NCI-H2171 treated with DMSO at 0.1 percent for 48 hours (cell line): ENCODE data around the gene RFFL.
"Not testable (repeated sequence)": the region's sequence is repeated elsewhere in the genome, so short reads cannot be mapped to it uniquely, and the experiment has no call there.

Experiments
- DNase-seq: peaks from one replicate; lab custom pipeline; 2025; lab: John Stamatoyannopoulos, UW

RFFL gene

DNA sequence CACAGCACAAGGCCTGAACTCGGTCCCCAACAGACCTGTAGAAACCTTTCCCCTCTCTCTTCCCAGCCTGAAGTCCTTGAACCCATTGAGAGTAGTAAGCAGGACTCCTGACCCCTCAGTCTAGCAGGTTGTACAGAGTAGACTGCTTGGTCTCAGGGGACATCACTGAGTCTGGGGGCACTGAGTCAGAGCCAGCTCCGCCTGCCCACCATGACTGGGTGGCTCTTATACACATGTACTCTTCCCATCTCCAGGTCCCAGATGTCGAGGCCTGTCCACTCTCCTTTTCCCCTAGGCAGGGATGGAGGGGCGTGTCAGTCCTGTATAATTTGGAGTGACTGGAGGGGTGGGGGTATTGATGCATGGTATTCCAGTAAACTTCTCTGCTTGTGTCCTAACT lies 59.7 kb downstream of the RFFL start:
- no peak for DNase-seq

DNA sequence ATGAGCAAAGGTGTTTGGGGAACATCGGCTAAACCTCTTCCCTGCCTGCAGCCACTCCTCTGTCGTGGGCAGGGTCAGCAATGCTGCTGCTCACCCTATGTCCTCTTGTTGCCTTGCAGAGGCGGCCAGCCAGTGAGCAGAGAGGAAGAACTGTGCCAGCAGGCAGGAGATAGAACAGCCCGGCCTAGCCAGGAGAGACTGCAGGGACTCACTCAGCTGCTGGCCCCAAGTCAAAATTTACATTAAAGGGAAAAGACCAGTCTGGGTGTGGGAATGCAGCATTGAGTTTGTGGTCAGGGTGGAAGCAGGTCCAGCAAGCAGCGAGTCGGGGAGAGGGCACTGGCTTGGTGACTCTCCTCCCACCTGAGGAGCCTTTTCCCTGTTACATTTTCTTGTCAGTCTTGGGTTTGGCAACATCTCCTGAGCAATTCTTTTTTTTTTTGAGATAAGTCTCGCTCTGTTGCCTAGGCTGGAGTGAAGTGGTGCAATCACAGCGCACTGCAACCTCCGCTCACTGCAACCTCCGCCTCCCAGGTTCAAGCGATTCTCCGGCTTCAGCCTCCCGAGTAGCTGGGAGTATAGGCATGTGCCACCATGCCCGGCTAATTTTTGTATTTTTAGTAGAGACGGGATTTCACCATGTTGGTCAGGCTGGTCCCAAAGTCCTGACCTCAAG lies 60.5 kb downstream of the RFFL start:
- no peak for DNase-seq

DNA sequence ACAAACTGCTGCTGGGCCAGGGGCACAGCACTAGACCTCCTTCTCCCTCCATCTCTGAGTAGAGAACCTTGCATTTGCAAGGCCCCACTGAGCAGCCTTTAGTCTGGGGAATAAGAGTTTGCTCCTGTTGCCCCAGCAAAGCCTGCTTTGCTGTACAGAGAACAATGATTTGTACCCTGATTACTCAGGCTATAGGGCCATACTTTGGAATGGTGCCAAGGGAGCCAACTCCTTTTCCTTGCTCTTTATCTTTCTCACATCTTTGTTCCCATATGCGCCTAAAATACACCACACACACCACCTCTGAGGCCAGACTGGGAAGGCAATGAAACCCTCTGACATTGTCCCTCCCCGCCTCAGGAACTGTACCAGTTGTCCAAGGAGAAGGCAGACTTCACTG lies 62.0 kb downstream of the RFFL start:
- DNase-seq, result no peak

DNA sequence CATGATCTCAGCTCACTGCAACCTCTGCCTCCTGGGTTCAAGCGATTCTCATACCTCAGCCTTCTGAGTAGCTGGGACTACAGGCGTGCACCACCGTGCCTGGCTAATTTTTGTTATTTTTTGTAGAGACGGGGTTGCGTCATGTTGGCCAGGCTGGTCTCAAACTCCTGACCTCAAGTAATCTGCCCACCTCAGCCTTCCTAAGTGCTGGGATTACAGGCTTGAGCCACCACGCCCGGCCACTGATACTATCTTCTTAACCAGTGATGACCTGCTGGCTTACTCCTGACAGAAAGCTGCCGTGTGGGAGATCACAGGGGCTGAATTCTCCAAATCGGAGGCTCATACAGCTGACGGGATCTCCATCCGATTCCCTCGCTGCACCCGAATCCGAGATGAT lies 62.5 kb downstream of the RFFL start:
- DNase-seq, result not testable (repeated sequence)

DNA sequence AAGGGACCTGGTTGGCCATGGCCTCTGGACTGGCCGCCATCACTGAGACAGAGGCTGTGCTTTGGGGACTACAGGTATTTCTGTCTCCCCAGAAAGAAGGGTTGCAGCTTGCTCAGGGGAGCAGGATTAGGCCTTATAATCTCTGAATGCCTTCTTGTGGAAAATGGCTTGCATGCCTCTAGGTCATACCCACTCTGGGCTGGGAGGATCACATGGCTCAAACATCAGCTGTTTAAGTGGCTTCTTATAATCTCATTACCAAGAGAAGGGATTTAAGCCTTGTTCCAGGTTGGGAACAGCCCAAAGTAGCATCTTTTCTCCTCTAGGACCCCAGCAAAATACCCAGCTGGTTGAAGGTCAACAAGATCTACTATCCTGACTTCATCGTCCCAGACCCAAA lies 64.1 kb downstream of the RFFL start:
- DNase-seq, result no peak

DNA sequence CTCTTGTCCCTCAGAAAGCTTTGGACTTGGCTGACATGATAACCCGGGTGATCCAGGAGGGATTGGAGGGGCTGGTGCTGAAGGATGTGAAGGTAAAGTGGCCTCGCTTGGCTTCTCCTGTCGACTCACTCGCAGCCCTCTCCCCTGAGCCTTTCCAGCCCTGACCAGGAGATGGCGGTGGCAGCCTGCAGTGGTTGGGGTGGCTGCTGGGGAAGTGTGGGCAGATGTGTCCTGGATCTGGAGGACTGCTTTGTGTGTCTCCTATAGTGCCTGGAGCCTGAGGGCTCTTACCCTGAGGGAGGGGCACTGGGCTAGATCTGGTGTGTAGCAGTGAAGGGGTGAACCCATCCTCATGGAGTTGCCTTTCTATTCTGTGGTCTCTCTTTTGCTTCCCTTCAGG lies 65.3 kb downstream of the RFFL start:
- no peak for DNase-seq

DNA sequence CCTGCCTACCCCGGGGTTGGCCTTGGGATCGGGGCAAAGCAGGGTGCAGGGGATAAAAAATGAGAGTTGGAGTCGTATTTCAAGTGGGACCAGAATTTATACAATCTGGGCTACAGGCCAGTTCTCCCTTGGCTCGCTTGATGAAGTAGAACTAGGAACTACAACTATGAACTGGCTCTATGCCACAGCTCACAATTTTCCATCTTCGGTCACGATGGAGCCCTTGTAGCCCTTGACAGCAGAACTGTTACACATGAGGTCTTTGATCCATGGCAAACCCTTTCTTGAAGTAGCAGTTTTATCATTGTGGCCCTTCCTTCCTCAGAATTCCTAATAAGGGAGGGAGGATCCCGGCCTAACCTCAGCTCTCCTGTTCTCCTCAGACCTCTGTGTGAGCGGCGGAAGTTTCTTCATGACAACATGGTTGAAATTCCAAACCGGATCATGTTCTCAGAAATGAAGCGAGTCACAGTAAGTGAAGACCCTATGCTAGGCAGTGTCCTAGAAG lies 66.1 kb downstream of the RFFL start:
- peak; percentile 69 for DNase-seq

DNA sequence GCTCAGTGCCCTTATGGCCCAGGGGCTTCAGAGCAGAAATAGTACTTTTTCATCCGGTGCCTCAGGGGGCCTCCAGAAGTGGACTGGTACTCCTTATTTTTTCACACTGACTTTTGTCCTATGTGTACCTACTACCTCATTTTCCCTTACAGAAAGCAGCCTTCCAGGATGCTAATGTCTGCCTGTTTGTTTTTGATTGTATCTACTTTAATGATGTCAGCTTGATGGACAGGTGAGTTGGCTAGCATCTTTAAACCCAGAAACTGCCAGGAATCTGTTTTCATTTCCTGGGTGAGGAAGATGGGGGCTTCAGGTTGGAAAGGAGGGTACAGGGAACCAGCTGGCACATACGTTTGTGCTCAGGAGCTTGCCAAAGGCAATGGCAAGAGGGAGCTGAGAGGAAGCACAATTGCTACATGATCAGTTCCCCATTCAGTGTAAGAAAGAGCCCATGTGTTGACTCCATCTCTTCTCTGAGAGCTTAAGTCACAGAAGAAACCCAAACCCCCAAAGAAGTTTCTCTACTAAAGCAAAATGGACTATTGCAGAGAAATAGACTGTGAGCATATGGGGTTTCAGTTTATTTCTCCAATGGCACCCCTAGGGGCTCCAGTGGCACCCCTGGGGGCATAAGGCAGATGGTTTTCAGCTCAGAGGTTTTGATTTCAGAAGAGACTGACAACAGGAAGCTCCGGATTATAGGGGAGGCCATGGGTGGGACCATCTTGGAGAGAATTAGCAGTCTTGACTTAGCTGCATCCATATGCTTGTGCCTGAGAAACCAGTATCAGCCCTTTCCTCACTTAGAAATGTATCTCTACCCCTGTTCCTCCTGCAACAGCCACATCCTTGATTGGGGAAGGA lies 66.9 kb downstream of the RFFL start:
- peak; percentile 64 for DNase-seq

DNA sequence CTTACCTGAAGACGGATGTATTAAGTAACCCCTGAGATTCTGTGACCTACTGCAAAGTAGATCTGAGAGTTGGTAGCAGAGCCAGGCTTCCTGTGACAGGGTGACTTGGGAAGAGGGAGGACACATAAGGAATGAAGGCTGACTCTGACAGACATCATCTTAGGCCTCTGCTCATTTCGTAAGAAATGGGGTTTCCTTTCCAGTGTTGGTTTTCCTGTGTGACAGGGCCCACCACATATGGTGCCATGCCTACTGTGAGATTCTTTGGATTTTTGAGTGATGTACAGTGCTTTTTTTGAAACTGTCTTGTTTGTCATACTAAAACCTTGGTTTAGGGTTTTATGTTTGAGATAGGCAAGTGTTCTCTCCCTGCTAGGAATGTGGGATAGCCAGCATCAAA lies 70.5 kb downstream of the RFFL start:
- no peak for DNase-seq

DNA sequence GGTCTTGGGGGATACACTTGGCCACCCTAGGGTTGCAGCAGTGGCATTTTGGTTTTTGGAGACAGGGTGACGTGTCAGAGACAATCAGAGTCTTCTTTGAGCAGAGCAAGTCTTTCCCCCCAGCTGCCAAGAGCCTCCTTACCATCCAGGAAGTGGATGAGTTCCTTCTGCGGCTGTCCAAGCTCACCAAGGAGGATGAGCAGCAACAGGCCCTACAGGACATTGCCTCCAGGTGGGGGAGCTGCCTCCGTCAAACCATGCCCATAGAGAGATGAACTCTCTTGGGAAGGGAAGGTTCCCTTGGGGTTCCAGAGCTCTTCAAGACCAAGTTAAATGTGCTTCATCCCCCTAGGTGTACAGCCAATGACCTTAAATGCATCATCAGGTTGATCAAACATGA lies 71.9 kb downstream of the RFFL start:
- no peak for DNase-seq

DNA sequence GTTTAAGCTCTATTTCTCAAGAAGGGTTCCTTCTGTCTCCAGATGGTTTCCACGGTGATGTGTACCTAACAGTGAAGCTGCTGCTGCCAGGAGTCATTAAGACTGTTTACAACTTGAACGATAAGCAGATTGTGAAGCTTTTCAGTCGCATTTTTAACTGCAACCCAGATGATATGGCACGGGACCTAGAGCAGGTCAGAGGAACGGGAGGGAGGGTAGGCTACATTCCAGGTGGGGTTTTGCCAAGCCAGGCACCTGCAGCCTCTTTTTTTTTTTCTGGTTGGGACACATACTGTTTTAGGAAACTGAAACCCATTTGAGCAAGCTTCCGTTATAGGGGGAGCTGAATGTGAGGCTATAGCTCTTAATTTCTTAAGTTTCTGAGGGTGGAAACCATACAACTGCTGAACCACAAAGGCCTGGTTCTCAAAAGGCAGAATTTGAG lies 72.6 kb downstream of the RFFL start:
- peak; percentile 95 for DNase-seq

DNA sequence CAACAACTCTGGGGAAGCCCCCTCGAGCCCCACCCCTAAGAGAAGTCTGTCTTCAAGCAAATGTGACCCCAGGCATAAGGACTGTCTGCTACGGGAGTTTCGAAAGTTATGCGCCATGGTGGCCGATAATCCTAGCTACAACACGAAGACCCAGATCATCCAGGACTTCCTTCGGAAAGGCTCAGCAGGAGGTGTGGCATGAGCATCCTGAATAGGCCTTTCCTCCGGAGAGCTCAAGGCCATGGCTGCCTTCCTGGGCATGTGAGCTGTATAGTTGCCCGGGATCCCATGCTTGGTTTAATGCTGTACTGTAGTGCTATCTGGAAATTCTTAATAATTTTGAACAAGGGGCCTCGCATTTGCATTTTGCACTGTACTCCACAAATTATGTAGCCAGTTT lies 74.0 kb downstream of the RFFL start:
- DNase-seq, result no peak

DNA sequence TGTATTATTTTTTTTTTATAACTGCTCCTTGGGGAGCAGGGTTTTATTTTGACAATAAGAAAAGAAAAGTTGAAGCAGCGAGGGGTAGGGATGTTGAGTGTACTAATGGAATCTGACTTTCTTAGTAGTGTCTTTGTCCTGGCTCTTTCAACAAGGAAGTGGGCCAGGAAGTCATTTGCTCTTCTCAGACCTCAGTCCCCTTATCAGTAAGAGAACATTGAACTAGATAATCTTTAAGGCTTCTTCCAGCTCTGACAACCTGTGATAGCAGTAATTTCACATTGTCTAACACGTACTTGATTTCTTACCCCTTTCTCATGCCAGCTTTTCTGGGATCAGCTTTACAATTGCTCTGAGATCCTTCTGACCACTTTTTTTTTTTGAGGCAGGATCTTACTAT lies 74.9 kb downstream of the RFFL start:
- no peak for DNase-seq

DNA sequence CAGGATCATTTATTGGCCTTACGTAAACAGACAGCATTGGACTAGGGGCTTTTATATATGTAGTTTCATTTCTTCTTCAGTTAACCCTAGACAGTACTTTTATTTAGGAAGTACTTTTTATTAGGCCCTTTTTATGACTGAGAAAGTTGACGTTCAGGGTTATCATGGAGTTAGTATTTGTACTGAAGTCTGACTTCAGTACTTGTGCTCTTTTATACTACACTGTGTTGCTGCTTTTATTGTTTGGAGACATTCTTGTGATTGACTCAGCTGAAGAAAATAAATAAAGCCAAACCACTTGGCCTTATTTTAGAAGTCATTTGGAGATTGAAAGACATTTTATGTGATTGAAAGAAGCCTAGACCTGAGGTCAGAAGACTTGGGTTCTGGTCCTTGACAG lies 76.3 kb downstream of the RFFL start:
- DNase-seq, result no peak

DNA sequence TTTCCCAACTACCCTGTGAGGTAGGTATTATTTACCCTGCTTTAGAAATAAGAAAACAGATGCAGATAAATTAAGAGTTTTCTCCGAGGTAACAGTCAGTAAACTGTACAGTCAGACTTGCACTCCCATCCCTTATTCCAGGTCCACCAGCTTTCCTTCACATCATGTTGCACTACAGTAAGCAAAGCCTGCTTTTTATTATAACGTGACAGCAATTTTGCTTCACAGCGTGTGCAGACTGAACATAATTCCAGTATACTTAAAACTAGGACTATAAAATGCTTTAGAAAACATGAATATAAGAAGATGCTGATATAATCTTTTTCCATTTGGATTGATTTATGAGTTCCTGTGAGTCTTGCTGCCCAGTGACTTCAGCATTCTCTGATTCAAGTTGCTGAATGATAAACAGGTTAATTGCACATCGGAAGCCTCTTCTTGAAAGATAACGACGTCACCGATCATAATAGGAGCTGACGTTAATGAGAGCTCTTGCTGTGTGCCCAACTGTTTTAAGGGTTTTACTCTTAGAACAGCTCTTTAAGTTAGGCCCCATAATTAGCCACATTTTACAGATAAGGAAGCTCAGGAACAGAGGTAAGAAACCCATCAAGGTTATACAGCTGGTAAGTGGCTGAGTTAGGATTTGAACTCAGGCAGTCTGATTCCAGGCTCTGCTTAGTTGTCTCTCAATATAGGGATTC lies 81.8 kb downstream of the RFFL start:
- DNase-seq, result peak; percentile 31

DNA sequence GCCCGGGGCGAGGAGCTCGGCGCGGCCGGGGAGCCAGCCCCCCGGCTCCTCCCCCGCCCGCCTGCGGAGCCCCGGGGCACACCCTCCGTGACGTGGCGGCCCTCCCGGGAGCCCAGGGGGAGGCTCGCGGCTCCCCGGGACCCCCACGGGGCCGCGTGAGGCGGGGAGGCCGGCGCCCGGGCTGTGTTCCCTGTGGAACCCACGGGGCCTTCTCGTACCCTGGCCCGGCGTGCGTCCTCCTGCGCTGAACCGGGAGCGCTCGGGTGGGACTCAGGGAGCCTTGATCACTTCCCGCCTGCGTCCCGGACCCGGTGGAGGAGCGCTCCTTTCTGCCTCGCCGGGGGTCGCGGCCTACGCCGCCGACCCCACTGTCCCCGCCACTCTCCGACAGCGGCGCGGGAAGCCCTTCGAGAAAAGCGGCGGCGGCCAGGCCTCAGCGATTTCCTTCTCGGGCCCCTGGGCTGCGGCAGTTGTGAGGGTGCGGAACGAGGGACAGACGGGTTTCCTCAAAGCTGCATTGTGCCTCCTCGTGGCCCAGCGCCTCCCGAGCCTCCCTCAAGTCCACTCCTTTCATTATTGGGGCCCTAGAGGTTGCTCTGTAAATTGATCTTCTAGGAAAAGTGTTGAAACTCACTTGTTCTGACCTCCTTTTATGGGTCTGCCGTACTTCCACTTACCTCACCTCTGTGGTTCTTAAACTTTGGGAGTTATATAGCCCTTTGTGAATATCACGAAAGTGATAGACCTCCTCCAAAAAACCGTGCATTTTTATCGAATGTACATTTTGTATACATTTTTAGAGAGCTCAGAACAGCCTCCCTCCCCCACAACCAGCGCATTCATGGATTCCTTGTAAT lies 82.6 kb downstream of the RFFL start:
- DNase-seq, result peak; percentile 83

DNA sequence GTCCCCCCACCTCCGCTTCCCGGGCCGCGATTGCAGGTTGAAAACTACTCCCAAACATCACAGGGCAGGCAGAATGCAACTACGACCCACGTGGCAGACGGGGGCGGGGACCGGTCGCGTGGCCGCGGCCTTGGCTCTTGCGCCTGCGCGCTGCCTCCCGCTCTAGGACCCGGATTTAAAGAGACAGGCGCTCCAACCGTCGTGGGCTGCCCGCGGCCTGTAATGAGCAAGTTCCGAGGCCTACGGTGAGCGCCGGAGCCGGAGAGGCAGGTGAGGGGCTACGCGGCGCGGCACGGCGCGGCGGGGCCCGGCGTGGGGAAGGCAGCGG lies 83.2 kb downstream of the RFFL start, which contains the start of gene LIG3:
Gene LIG3 (plus strand): TSS at position 160 of the 328 bp plus-strand sequence. CDS start 2,494 bp downstream, outside the sequence.
- peak; percentile 93 for DNase-seq

DNA sequence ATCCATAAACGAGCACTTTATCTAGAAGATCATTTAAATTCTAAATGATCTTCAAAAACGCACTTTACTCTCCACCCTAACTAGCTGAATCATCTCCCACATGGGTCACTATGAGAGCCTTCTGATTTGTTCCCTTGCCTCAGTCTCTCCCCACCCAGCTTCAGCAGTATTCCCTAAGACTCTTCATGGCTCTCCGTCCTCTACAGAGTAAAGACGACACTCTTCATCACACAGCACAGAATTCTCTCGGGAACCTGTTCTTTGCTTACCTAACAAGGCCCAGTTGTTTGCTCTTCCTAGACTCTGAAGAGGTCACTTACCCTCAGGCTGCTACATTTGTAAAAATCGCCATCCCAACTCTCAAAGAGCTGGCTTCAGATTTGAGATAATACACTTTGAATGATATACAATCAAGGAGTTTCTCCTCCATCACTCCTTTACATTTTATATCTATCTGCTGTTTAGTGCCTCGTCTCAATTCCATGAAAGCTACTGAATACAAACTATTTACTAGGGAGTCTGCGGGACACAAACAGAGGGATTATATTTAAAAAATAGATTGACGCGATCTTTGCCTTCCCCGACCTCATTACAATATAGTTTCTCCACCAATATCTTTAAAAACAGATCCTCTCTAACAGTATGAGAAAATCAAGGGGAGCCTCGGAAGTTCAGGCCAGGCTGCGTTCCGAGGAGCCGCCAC lies 83.7 kb downstream of the RFFL start:
- DNase-seq, result no peak

DNA sequence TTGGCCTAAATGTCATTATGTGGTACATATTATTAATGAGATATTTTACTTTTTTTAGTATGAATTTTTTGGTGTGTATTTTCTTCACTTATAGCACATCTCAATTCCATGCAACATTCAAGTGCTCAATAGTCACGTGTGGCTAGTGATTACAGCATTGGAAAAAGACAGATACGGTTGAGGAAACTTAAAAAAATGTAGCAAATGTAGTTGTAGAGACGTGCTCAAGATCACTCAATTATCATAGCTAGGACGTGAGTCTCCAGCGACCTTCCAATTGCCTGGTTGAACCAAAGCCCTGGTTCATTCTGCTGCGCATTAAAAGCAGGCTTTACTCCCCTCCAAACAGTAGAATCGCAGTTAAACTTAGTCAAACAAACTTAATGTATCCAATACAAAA lies 84.4 kb downstream of the RFFL start:
- no peak for DNase-seq

DNA sequence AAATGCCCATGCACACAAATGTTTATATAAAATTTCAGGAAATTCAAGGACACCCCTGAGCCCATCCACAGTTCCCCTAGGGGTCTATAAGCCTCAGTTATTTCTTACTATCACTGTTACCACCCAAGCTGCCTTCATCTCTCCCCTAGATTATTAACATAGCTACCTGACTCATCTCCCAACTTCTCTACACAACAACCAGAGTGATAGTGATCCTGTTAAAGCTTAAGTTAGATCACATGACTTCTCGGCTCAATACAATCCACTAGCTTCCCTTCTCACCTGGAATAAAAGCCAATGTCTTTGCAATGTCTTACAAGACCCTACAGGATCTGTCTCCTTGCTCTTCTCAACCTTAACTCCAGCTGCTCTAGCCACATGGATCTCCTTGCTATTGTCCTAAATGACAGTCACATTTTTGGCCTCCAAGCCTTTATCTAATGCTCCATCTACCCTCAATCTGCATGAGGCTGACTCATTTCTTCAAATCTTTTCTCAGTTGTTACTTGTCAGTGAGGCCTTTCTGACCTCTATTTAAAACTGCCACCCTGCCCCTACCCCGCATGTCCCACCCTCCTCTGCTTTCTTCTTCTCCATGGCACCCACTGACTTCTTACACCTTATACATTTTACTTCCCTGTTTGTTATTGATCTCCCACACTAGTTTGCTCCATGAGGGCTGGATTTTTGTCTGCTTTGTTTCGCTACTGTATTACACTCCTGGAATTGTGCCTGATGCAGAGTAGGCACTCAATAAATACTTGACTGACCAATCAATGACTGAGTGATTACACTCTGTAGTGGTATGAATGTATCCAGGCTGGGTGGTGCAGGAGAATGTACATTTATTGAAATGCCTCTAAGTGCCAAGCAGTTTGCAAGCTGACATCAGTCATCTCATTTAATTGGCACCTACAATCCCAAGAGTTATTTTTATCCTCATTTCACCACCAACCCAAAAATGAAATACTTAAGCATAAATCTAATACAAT lies 88.4 kb downstream of the RFFL start:
- DNase-seq, result no peak
